ENCODE results near the gene HES5. TPM values are rescaled to one million over a fixed set of nuclear protein-coding genes. Genes with fewer than 3 reads are reported as not detected.

Gene HES5
- total and polyA plus RNA-seq, 5 donors, result 0.52 to 1.8 (median 0.94) TPM

- ATAC-seq (no peak), DNase-seq (no peak)
- Histone ChIP-seq H3K27me3 (ENCODE audit: control insufficient read depth, insufficient read depth) (no peaks in the 10 kb centered on the region), H3K4me1 (ENCODE audit: control insufficient read depth, insufficient read depth, low read length) (peaks cover 20% of the 10 kb centered on the region), H3K9me3 (ENCODE audit: control insufficient read depth, low read length) (no peaks in the 10 kb centered on the region), H3K4me3 (ENCODE audit: low read length) (no peak overlapping the region), H3K27ac (ENCODE audit: low read length) (peak overlapping the region; percentile 40)
- 81% methylated on average over 4 of the region's 4 CpGs for WGBS
- intact Hi-C loops (cut with DNase I), result no loop called here
Observed at GRCh38 chr1:2527556-2527860, 2.6 kb downstream of the HES5 start.

DNA sequence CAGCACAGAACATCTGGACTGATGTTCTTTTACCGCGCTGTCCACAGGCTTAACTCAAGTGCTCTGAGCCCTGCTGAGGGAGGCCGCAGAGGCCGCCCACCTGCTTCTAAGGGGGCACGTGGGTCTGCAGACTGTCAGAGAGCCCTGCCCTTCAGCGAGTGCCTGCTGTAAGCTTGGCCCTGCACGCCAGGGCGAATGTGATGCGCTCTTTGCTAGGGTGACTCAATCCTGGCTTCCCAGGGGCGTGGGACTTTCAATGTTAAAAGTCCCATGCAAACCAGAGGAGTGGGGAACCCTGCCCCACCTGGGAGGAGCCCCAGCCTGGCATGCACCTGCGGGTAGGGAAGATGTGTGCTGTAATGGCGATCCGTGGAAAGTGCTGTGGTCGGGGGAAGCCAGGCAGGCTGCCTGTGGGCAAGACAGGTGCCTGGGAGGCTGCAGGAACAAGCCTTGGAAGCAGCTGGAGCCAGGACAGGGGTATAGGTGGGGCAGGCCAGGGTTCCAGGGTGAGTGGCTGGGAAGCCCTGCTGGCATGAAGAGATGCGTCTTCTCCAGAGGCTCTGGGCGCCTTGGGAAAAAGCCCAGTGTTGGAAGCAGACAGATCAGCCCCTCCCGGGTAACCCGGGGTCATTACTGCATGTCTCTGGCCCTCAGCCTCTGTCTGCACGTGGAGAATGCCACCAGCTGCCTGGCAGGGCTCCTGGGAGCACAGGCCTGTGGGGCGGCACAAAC is 3.1 kb downstream of the HES5 start:
- peak; percentile 1 to 42 for ATAC-seq
- H3K4me1 ChIP-seq (ENCODE audit: control insufficient read depth, insufficient read depth, low read length), result peaks cover 20% of the 10 kb centered on the region

DNA sequence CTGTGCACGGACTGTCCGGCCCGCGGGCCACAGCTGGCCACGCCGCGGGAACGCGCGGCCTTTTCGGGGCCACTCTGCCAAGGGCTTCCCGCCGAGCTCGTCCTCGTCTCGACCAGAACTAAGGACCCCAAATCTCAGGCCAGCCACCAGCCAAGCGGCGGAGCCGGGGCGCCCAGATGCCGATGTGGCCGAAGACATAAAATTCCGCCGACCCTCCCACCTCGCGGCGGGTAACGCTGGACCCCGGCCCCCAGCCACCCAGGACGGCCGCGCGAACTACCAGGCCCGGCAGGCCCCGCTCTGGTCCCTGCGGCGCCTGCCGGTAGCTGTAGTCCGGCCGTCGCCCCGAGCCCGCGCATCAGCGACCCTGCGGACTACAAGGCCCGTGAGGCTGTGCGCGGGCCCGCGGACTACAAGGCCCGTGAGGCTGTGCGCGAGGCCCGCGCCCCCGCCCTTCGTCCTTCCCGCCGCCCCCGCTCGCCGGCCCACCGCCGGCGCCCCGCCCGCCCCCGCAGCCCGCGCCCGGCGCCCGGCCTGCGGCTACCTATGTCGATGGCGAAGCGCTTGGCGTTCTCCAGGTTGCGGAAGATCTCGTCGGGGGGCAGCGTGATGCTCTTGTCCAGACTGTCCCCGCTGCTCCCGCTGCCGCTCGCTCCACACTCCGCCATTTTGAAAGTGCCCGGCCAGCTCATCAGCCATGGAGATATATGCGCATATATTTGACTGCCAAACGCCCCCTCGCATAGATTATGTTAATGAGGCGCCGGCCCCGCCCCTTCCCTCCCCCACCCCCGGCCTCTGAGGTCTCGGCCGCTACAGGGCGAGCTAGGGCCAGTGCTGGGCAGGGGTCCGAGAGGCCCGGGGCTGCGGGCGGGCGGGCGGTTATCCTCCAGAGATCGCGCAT is 3.9 kb downstream of the HES5 start, which contains the start of gene PANK4:
Gene PANK4 (minus strand): TSS at position 677 of the 904 bp plus-strand sequence. CDS start 9 bp downstream, at position 668.
- Histone ChIP-seq H3K4me1 (ENCODE audit: control insufficient read depth, insufficient read depth, low read length) (peaks cover 20% of the 10 kb centered on the region), H3K27ac (ENCODE audit: low read length) (peak within 1 kb of the TSS; percentile 86), H3K9me3 (ENCODE audit: control insufficient read depth, low read length) (no peaks in the 10 kb centered on the region), H3K4me3 (ENCODE audit: low read length) (peak within 1 kb of the TSS; percentile 84), H3K27me3 (ENCODE audit: control insufficient read depth, insufficient read depth) (no peaks in the 10 kb centered on the region)
- peak; percentile 95 to 98 (median 97) for DNase-seq
- WGBS, result under 1% methylated on average over 107 of the region's 107 CpGs
- intact Hi-C loops (cut with DNase I), result no loop called here
- peak; percentile 92 for ATAC-seq

More for the DNA sequence above, 3.1 kb downstream of the HES5 start:
- Histone ChIP-seq H3K9me3 (ENCODE audit: control insufficient read depth, low read length) (no peaks in the 10 kb centered on the region), H3K27ac (ENCODE audit: low read length) (peak overlapping the region; percentile 40), H3K4me3 (ENCODE audit: low read length) (peak overlapping the region; percentile 84), H3K27me3 (ENCODE audit: control insufficient read depth, insufficient read depth) (no peaks in the 10 kb centered on the region)
- intact Hi-C loops (cut with DNase I), result no loop called here
- WGBS, result 36% methylated on average over 20 of the region's 20 CpGs
- peak in 2 of 3 donors; percentile 83 to 84 for DNase-seq

- Histone ChIP-seq H3K27ac (ENCODE audit: low read length) (no peak overlapping the region), H3K27me3 (ENCODE audit: control insufficient read depth, insufficient read depth) (no peaks in the 10 kb centered on the region), H3K9me3 (ENCODE audit: control insufficient read depth, low read length) (no peaks in the 10 kb centered on the region), H3K4me3 (ENCODE audit: low read length) (peak overlapping the region; percentile 84), H3K4me1 (ENCODE audit: control insufficient read depth, insufficient read depth, low read length) (peaks cover 15% of the 10 kb centered on the region)
- no peak for ATAC-seq
- 5% methylated on average over 20 of the region's 20 CpGs for WGBS
- intact Hi-C loops (cut with DNase I), result no loop called here
- no peak for DNase-seq
Observed at GRCh38 chr1:2525572-2525919, 4.5 kb downstream of the HES5 start.

GRCh38 chr1:2523891-2524609 is 6.0 kb downstream of the HES5 start:
- no peak overlapping the region for H3K27ac ChIP-seq (ENCODE audit: low read length)
- H3K4me1 ChIP-seq (ENCODE audit: control insufficient read depth, insufficient read depth, low read length), result peaks cover 15% of the 10 kb centered on the region
- H3K27me3 ChIP-seq (ENCODE audit: control insufficient read depth, insufficient read depth), result no peaks in the 10 kb centered on the region
- intact Hi-C loops (cut with DNase I), result no loop called here
- DNase-seq, result no peak
- no peak for ATAC-seq
- no peak overlapping the region for H3K4me3 ChIP-seq (ENCODE audit: low read length)
- H3K9me3 ChIP-seq (ENCODE audit: control insufficient read depth, low read length), result no peaks in the 10 kb centered on the region
- 63% methylated on average over 10 of the region's 10 CpGs for WGBS

DNA sequence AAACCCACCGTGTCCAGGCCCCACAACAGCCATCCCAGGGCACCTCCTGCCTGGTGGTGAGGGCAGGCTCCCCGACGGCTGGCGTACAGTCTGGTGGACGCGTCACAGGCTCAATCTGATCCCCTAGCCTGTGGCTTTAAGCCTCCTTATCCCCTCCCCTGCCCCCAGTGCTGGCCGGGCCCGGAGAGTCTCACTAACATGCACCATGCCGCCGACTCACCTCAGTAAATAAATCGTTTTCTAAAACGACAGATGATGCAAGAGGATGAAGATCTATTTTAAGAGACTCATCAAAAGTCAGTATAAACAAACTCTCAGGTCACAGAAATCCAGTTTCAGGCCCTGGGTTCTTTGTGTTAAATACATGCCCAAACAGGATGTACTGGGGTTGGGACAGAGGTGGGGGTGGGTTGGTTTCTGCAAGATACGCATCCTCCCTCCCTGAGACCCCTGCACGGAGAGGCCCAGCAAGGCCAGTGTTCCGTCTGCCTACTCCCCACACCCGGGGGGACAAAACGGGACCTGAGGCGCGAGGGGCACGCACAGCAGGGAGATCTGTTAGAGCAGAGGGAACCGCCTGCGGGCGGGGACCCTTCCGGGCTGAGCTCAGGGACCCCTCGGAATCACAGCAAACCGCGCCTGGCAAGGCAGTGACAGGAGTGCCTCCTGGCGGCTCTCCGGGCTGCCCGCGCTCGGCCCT is 6.7 kb downstream of the HES5 start:
- intact Hi-C loops (cut with DNase I), result no loop called here
- Histone ChIP-seq H3K4me1 (ENCODE audit: control insufficient read depth, insufficient read depth, low read length) (peaks cover 15% of the 10 kb centered on the region), H3K27ac (ENCODE audit: low read length) (no peak overlapping the region), H3K9me3 (ENCODE audit: control insufficient read depth, low read length) (no peaks in the 10 kb centered on the region), H3K4me3 (ENCODE audit: low read length) (no peak overlapping the region), H3K27me3 (ENCODE audit: control insufficient read depth, insufficient read depth) (no peaks in the 10 kb centered on the region)
- WGBS, result 63% methylated on average over 32 of the region's 32 CpGs
- ATAC-seq (no peak), DNase-seq (no peak)

GRCh38 chr1:2522230-2522629 is 7.8 kb downstream of the HES5 start:
- ATAC-seq (no peak), DNase-seq (no peak)
- 88% methylated on average over 7 of the region's 7 CpGs for WGBS
- no peaks in the 10 kb centered on the region for H3K9me3 ChIP-seq (ENCODE audit: control insufficient read depth, low read length)
- no peak overlapping the region for H3K4me3 ChIP-seq (ENCODE audit: low read length)
- H3K27me3 ChIP-seq (ENCODE audit: control insufficient read depth, insufficient read depth), result no peaks in the 10 kb centered on the region
- H3K27ac ChIP-seq (ENCODE audit: low read length), result no peak overlapping the region
- H3K4me1 ChIP-seq (ENCODE audit: control insufficient read depth, insufficient read depth, low read length), result peaks cover 15% of the 10 kb centered on the region
- intact Hi-C loops (cut with DNase I), result no loop called here

DNA sequence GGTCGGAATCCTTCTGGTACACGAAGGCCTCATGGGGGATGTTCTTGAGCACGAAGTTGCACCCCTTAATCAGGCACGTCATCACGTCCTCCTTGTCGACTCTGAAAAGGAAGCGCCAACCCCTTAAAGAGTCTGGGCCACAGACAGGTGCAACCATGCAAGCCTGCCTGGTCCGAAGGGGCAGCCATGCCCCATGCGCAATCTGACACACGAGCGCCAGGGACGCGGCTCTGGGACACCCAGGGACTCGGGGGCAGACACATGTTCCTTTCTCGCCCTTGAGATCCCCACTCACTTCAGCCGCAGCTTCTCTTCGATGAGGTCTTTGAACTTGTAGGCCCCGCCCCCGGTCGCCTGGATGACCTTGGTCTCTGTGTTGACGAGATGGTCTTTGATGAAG is 9.3 kb downstream of the HES5 start:
- Histone ChIP-seq H3K4me3 (ENCODE audit: low read length) (no peak overlapping the region), H3K4me1 (ENCODE audit: control insufficient read depth, insufficient read depth, low read length) (peaks cover 13% of the 10 kb centered on the region), H3K27ac (ENCODE audit: low read length) (no peak overlapping the region), H3K27me3 (ENCODE audit: control insufficient read depth, insufficient read depth) (no peaks in the 10 kb centered on the region), H3K9me3 (ENCODE audit: control insufficient read depth, low read length) (no peaks in the 10 kb centered on the region)
- DNase-seq, result no peak
- intact Hi-C loops (cut with DNase I), result no loop called here
- 83% methylated on average over 21 of the region's 21 CpGs for WGBS
- ATAC-seq, result no peak

GRCh38 chr1:2520206-2520605 is 9.9 kb downstream of the HES5 start:
- Histone ChIP-seq H3K4me3 (ENCODE audit: low read length) (no peak overlapping the region), H3K27ac (ENCODE audit: low read length) (no peak overlapping the region), H3K27me3 (ENCODE audit: control insufficient read depth, insufficient read depth) (no peaks in the 10 kb centered on the region), H3K9me3 (ENCODE audit: control insufficient read depth, low read length) (no peaks in the 10 kb centered on the region), H3K4me1 (ENCODE audit: control insufficient read depth, insufficient read depth, low read length) (peaks cover 12% of the 10 kb centered on the region)
- WGBS, result 93% methylated on average over 20 of the region's 20 CpGs
- intact Hi-C loops (cut with DNase I), result no loop called here
- DNase-seq (no peak), ATAC-seq (no peak)

GRCh38 chr1:2519729-2520128 is 10.3 kb downstream of the HES5 start:
- H3K4me3 ChIP-seq (ENCODE audit: low read length), result no peak overlapping the region
- H3K27me3 ChIP-seq (ENCODE audit: control insufficient read depth, insufficient read depth), result no peaks in the 10 kb centered on the region
- intact Hi-C loops (cut with DNase I), result no loop called here
- H3K9me3 ChIP-seq (ENCODE audit: control insufficient read depth, low read length), result no peaks in the 10 kb centered on the region
- ATAC-seq (no peak), DNase-seq (no peak)
- 93% methylated on average over 30 of the region's 30 CpGs for WGBS
- no peak overlapping the region for H3K27ac ChIP-seq (ENCODE audit: low read length)
- peaks cover 8% of the 10 kb centered on the region for H3K4me1 ChIP-seq (ENCODE audit: control insufficient read depth, insufficient read depth, low read length)
